HG02798 (cell line): ENCODE measurements around the gene ZC3H12C.
"Not testable (repeated sequence)": the region's sequence is repeated elsewhere in the genome, so short reads cannot be mapped to it uniquely, and the experiment has no call there.

Experiments
- ATAC-seq: cut with Tn5 transposase; IDR thresholded peaks from one replicate; pipeline ENCODE4 v1.9.1; 2021; ENCODE audit warnings: mild to moderate bottlenecking; ENCODE audit not compliant: unreplicated experiment, poor library complexity

ZC3H12C gene

DNA sequence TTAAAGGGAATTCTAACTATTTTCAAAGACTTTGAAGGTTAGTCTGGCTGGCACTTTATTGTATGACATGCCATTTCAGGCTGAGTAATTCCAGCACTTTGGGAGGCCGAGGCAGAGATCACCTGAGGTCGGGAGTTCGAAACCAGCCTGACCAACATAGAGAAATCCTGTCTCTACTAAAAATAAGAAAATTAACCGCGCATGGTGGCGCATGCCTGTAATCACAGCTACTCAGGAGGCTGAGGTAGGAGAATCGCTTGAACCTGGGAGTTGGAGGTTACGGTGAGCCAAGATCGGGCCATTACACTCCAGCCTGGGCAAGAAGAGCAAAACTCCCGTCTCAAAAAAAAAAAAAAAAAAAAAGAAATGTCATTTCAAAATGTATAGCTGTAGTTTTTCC lies 107.6 kb downstream of the ZC3H12C start:
- no peak for ATAC-seq

DNA sequence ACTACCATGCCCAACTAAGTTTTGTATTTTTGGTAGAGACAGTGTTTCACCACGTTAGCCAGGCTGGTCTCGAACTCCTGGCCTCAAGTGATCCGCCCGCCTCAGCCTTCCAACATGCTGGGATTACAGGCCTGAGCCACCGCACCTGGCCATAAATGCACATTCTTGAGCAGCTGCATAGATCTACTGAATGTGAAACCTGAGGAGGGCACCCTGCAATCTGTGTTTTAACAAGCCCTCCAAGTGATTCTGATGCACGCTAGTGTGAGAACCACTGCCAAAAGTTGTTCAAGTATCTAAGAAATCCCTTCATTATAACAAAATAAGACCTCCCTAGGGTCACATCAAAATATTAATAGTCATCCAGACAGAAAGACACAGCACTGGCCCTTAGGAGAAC lies 113.9 kb downstream of the ZC3H12C start:
- ATAC-seq = no peak

DNA sequence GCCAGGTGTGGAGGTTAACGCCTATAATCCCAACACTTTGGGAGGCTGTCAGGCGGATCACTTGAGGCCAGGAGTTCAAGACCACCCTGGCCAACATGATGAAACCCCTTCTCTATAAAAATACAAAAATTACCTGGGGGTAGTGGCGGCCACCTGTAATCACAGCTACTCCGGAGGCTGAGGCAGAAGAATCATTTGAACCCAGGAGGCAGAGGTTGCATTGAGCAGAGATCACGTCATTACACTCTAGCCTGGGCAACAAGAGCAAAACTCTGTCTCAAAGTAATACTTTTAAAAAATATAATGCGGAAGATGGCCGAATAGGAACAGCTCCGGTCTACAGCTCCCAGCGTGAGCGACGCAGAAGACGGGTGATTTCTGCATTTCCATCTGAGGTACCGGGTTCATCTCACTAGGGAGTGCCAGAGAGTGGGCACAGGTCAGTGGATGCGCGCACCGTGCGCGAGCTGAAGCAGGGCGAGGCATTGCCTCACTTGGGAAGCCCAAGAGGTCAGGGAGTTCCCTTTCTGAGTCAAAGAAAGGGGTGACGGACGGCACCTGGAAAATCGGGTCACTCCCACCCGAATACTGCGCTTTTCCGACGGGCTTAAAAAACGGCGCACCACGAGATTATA lies 115.6 kb downstream of the ZC3H12C start:
- ATAC-seq = not testable (repeated sequence)

DNA sequence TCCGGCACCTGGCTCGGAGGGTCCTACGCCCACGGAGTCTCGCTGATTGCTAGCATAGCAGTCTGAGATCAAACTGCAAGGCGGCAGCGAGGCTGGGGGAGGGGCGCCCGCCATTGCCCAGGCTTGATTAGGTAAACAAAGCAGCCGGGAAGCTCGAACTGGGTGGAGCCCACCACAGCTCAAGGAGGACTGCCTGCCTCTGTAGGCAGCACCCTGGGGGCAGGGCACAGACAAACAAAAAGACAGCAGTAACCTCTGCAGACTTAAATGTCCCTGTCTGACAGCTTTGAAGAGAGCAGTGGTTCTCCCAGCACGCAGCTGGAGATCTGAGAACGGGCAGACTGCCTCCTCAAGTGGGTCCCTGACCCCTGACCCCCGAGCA lies 116.1 kb downstream of the ZC3H12C start:
- ATAC-seq = not testable (repeated sequence)

DNA sequence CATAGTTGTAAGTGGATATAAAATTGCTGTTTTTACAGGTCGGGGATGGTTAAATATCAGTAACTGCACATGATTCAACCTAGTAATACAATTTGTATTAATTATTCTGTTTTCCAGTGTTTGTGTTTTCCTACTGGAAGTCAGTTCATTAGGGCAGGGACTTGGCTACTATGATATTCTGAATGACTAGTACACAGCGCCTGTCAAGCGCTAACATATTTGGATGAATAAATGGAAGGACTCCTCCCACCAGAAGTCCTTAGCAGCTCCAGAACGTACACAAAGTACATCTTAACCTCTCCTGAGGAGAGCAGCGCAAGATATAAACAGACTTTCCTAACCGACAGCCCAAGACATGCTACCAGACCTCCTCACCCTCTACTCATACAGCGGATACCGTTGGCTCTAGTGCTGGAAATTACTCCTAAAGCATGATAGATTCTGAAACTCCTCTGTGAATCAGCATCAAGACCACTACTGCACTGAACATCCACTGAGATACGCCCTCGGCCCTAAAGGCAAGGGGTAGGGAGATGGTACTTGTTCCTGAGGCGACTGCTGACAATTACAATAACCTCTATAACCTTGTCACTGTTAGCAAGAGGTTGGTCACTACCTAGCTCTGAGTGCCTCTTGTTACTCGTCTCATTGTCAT lies 124.2 kb downstream of the ZC3H12C start:
- no peak for ATAC-seq

DNA sequence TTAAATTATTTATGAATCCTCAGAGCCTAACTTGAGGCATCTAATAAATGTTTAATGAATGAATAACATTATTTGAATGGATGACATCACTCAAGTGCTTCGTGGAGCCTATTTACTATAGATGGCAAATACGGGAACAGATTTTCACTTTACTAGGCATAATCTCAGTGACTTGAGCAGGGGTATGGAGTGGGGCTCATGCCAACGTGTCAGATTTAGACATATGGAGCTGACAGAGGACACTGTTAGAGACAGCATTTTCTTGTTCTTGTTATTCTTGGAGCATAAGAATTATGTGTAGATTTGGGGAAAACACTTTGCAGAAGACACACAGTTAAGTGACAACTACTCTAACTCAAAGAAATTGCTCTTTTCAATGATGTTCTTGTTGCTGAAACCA lies 124.7 kb downstream of the ZC3H12C start:
- no peak for ATAC-seq

DNA sequence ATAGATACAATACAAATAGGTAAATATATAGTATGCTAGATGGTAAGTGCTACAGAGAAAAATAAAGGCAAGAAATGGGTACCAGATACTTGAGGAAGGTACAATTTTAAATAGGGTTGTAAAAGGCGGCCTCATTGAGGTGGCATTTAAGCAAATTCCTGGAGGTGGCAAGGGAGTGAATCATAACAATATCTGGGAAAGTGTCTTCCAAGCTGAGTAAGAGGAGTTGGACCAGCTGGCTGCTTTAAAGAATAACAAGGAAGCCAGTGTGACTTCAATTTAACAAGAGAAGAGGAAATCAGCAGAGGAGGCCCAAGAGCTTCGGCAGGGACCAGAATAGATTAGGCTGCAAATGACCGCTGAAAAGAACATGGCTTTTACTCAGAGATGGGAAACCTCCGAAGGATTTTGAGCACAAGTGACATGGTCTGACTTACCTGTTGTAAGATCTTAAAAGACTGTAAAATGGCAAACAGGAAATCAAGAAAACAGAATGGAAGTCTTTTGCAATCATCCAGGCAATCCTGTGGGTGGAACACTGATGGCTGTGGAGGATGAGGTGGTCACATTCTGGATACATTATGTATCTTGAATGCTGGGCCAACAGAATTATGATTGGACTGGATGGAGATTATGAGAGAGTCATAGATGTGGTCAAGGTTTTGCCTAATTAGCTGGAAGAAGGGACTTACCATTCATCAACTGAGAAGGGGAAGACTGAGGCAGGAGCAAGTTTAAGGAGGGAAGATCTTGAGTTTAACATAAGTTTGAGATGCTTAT lies 126.0 kb downstream of the ZC3H12C start:
- no peak for ATAC-seq
